ENCODE measurements around the gene ZNF366. TPM values are rescaled to one million over a fixed set of nuclear protein-coding genes. Genes with fewer than 3 reads are reported as not detected.

Gene ZNF366
- total RNA-seq, 4 donors from 2014 or later, result 0.29 to 20.5 (median 12.1) TPM

- Histone ChIP-seq H3K27me3 (no peaks in the 10 kb centered on the region), H3K4me3 (no peak overlapping the region), H3K4me1 (peaks cover 0 to 12% of the 10 kb centered on the region in 2 donors), H3K27ac (peak overlapping the region in 1 of 2 donors; percentile 97), H3K9me3 (no peaks in the 10 kb centered on the region), H3K36me3 (no peaks in the 10 kb centered on the region)
- no peak for DNase-seq
- intact Hi-C loops (cut with DNase I; ENCODE audit: low total_unique reads), result no loop called here
- TF ChIP-seq CTCF (IDR thresholded peaks at IDR 0.05) (no peak), POLR2A (IDR thresholded peaks at IDR 0.05) (no peak)
Observed at GRCh38 chr5:72455476-72455875, 51.7 kb downstream of the ZNF366 start.

GRCh38 chr5:72454996-72455395 lies 52.2 kb downstream of the ZNF366 start:
- no peaks in the 10 kb centered on the region for H3K9me3 ChIP-seq
- H3K4me1 ChIP-seq, result peaks cover 0 to 12% of the 10 kb centered on the region in 2 donors
- H3K4me3 ChIP-seq, result no peak overlapping the region
- peak overlapping the region in 1 of 2 donors; percentile 97 for H3K27ac ChIP-seq
- DNase-seq, result no peak
- H3K27me3 ChIP-seq, result no peaks in the 10 kb centered on the region
- TF ChIP-seq CTCF (IDR thresholded peaks at IDR 0.05), result no peak
- no peak for TF ChIP-seq POLR2A (IDR thresholded peaks at IDR 0.05)
- no peaks in the 10 kb centered on the region for H3K36me3 ChIP-seq
- intact Hi-C loops (cut with DNase I; ENCODE audit: low total_unique reads), result no loop called here

GRCh38 chr5:72453246-72453775 lies 53.9 kb downstream of the ZNF366 start:
- H3K36me3 ChIP-seq, result no peaks in the 10 kb centered on the region
- no peak overlapping the region for H3K4me3 ChIP-seq
- peak overlapping the region; percentile 87 to 97 for H3K27ac ChIP-seq
- no peak for TF ChIP-seq POLR2A (IDR thresholded peaks at IDR 0.05)
- TF ChIP-seq CTCF (IDR thresholded peaks at IDR 0.05), result no peak
- intact Hi-C loops (cut with DNase I; ENCODE audit: low total_unique reads), result no loop called here
- DNase-seq, result no peak
- H3K9me3 ChIP-seq, result no peaks in the 10 kb centered on the region
- H3K27me3 ChIP-seq, result no peaks in the 10 kb centered on the region
- H3K4me1 ChIP-seq, result peaks cover 0 to 12% of the 10 kb centered on the region in 2 donors

- no peaks in the 10 kb centered on the region for H3K9me3 ChIP-seq
- peak overlapping the region; percentile 87 to 97 for H3K27ac ChIP-seq
- peaks cover 0 to 12% of the 10 kb centered on the region in 2 donors for H3K4me1 ChIP-seq
- H3K27me3 ChIP-seq, result no peaks in the 10 kb centered on the region
- peak; percentile 78 to 84 for DNase-seq
- H3K36me3 ChIP-seq, result no peaks in the 10 kb centered on the region
- TF ChIP-seq CTCF (IDR thresholded peaks at IDR 0.05) (no peak), POLR2A (IDR thresholded peaks at IDR 0.05) (no peak)
- H3K4me3 ChIP-seq, result no peak overlapping the region
- intact Hi-C loops (cut with DNase I; ENCODE audit: low total_unique reads), result no loop called here
Observed at GRCh38 chr5:72452515-72453245, 54.5 kb downstream of the ZNF366 start.

- Histone ChIP-seq H3K9me3 (no peaks in the 10 kb centered on the region), H3K27ac (peak overlapping the region; percentile 87 to 97), H3K4me3 (no peak overlapping the region), H3K27me3 (no peaks in the 10 kb centered on the region), H3K36me3 (no peaks in the 10 kb centered on the region), H3K4me1 (peaks cover 0 to 12% of the 10 kb centered on the region in 2 donors)
- no peak for TF ChIP-seq POLR2A (IDR thresholded peaks at IDR 0.05)
- no peak for TF ChIP-seq CTCF (IDR thresholded peaks at IDR 0.05)
- peak; percentile 71 to 82 for DNase-seq
- intact Hi-C loops (cut with DNase I; ENCODE audit: low total_unique reads), result no loop called here
Observed at GRCh38 chr5:72451741-72452505, 55.3 kb downstream of the ZNF366 start.

All from uterus (tissue), 4 donors.